ENCODE results near the gene NFE2L1.
"Not testable (repeated sequence)": the region's sequence is repeated elsewhere in the genome, so short reads cannot be mapped to it uniquely, and the experiment has no call there.

The NFE2L1 gene

GRCh38 chr17:48051283-48051682, 3.1 kb downstream of the NFE2L1 start:
- DNase-seq: no peak

DNA sequence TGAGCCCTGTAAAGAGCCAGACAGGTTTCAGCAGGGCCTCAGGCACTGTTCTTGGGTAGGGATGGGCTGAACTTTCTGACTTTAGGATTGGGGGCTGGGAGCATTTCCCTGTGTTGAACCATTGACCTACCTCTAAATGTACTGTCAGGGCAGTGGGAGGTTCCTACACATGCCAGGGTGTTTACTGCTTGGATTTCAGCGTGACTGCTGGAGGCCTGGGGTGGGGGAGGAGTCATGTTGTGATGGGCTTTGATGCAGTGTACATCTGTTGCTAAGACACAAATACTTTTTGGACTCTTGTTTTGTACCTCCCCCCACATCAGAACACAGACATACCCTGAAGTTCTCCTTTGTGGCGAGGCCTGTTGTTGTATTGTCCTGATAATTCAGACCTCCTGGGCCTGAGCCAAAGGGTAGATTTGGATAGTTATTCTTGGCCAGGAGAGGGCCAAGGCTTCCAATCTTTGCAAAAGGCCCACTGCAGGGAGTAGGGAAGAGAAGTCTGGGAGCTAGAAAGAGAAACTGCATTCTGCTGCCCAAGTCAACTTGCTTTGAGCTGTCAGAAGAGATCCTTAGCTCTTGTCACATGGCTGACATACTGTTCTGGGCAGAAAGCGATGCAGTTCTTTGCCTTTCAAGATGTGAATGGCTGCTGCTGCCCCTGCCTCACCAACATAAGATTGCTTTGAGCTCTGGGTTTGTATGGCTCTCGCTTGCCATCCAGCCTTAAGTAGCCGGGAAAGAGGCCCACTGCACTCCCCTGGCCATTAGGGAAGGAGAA, 3.7 kb downstream of the NFE2L1 start:
- DNase-seq: no peak

DNA sequence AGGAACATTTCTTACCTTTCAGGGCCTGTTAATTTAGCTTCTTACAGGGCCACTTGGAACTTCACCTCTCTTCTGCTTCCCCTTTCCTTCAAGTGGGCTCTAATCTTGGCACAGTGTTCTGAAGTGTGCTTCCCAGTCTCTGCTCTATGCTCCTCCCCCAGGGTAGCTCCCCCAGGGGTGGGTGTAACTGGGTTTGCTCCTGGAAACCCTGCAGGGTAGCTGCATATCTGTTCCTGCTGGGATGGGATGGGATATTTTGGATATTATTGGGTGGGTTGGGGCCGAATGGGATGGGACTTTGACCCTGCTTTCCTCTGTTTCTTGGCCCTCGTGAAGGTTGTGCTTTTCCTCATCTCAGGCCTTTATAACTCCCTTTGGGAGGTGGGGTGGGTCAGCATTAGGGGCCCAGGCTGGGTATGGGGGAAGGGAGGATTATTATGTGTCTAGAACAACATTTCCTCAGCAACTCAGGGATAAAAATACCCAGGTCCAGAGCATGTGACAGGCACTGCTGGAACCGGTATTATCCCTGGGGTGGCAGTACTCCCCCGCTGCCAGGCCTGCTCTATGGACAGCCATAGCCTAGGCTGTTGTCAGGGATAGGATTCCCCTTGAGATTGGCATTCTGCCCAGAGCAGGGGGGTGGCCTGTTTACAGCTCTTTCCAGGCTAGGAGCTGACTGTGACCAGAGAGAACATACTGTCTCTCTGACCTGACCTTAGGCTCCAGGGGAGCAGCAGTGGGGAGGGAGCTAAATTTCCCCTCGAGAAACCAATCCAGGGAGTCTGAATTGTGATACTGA, 5.0 kb downstream of the NFE2L1 start:
- DNase-seq: no peak

- DNase-seq: no peak
Observed at GRCh38 chr17:48053758-48054237, 5.6 kb downstream of the NFE2L1 start.

DNA sequence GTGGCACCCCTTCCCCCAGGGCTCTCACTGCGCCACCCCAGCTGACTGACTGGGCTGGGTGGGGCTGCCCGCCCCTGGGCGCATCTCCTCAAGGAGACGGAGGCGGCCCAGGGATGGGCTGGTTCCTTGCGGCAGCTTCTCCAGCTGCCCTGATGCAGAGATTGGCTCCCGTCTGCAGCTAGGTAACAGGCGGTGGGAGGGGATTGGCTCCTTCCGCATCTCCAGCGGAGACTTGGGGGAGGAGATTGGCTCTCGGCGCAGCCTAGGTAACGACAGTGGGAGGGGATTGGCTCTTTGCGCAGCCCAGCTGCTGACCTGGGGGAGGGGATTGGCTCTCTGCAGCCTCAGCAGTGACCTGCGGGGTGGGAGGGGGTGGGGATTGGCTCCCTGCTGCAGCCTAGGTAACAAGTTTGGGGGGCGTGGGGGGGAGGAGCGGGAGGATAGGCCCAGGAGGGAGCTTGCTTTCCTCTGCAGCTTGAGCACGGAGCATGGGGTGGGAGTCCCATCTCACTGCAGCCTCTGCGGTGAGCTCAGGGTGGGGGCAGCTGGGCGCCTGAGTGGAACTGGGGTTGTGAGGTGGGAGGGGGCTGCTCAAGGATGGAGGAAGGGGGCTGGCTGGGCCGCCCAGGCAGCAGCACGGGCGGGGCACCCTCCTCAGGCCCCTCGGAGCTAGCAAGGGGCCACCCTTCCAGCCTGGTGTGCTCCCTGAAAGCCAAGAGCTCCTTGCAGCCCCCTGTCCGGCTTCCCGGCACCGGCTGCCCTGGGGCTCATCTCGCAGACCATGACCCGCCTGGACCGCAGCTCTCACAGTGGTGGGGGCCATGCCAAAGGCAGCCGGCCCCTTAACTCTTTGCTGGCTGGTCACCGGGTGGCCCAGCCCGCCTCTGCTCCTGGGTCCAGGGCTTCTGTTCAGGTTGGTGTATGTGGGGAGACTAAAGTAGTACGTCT, 6.4 kb downstream of the NFE2L1 start:
- DNase-seq: no peak

DNA sequence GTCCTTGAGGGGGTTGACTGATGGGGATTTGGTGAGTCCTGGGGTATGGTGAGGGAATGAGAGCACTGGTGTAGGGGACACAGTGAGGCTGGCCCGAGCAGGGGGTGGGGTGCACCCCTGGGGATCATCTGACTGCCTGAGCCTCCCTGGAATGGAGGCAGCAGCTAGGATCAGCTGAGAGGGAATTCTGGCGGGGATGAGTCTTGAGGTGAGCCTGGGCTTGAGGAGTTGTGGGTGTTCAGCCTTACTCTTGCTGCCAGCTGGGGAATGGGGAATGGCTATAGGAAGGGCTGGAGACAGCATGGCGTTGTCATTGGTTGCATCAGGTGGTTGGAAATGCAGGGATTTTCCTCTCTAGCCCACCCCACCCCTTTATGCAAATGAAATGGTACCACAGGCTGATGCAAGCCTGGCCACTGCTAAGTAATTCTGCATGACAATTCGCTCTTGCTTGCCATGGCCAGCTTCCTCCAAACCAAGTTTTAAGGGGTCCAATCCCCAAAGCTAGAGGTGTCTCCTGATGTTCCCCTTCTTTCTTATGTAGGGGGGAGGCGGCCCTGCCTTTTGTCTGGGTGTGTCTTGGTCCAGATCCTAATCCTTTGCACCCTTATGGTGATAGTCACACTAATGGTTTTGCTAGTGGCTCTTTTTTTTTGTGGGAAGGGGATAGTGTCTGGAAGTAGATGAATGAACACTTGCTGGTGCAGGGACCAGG, 7.5 kb downstream of the NFE2L1 start:
- DNase-seq: peak; percentile 70

- DNase-seq: no peak
Observed at GRCh38 chr17:48056246-48056745, 8.1 kb downstream of the NFE2L1 start.

DNA sequence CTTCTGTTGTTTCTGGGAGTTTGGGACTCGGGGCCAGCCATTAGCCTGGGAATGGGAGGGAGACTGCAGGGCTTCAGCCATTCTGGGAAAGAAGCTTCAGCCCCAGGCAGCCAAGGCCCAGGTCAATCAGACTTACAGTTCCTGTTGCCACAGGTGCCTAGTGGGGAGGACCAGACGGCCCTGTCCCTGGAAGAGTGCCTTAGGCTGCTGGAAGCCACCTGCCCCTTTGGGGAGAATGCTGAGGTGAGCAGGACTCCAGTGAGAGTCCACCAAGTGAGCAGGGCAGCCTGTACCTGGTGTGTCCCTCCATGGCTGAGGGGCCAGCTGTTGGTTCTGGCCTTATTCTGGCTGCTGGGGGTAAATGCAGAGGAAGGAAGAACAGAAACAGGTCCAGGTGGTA, 8.7 kb downstream of the NFE2L1 start:
- DNase-seq: no peak

GRCh38 chr17:48057626-48058025, 9.5 kb downstream of the NFE2L1 start:
- no peak for DNase-seq

DNA sequence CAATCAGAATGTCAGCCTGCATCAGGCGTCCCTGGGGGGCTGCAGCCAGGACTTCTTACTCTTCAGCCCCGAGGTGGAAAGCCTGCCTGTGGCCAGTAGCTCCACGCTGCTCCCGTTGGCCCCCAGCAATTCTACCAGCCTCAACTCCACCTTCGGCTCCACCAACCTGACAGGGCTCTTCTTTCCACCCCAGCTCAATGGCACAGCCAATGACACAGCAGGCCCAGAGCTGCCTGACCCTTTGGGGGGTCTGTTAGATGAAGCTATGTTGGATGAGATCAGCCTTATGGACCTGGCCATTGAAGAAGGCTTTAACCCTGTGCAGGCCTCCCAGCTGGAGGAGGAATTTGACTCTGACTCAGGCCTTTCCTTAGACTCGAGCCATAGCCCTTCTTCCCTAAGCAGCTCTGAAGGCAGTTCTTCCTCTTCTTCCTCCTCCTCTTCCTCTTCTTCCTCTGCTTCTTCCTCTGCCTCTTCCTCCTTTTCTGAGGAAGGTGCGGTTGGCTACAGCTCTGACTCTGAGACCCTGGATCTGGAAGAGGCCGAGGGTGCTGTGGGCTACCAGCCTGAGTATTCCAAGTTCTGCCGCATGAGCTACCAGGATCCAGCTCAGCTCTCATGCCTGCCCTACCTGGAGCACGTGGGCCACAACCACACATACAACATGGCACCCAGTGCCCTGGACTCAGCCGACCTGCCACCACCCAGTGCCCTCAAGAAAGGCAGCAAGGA, 10.4 kb downstream of the NFE2L1 start:
- no peak for DNase-seq

DNA sequence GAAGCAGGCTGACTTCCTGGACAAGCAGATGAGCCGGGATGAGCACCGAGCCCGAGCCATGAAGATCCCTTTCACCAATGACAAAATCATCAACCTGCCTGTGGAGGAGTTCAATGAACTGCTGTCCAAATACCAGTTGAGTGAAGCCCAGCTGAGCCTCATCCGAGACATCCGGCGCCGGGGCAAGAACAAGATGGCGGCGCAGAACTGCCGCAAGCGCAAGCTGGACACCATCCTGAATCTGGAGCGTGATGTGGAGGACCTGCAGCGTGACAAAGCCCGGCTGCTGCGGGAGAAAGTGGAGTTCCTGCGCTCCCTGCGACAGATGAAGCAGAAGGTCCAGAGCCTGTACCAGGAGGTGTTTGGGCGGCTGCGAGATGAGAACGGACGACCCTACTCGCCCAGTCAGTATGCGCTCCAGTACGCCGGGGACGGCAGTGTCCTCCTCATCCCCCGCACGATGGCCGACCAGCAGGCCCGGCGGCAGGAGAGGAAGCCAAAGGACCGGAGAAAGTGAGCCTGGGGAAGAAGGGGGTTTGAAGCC, 11.0 kb downstream of the NFE2L1 start:
- DNase-seq: no peak

DNA sequence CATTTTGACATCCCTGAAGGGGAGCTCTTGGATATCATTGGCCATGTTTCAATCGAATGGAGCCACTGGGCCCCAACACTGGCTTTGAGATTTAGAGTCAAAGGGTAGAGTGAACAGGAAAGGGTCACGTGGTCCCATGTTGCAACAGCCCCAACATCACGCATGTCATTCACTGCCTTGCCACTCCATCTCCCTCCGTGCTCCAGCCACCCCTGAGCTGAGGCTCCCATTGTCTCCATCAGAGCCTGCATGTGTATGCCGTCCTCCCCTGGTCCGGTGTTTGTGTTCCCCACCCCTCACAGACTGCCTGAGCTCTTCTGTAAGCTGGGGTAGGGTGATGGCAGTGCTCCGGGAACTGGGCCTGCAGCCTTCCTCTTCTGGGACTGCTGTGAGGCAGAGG, 12.1 kb downstream of the NFE2L1 start:
- no peak for DNase-seq

GRCh38 chr17:48062273-48062672, 14.1 kb downstream of the NFE2L1 start:
- no peak for DNase-seq

DNA sequence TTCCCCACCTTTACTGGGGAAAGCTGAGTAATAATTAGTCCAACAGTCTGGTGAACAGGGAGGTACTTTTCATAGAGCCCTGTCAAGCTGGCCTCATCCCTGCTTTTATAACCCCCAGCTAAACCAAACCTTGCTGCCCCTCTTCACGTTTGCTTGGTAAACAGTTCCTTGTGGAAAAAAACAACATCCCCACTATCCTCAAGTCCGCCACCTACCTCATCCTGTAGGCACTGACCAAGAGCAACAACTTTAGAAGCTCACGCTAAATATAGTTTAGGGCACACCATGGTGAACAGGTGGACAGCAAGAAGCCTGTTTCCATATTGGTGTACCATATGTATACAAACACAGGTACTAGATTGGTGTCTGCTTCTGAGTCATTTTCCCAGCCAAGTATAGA, 16.5 kb downstream of the NFE2L1 start:
- DNase-seq: no peak

DNA sequence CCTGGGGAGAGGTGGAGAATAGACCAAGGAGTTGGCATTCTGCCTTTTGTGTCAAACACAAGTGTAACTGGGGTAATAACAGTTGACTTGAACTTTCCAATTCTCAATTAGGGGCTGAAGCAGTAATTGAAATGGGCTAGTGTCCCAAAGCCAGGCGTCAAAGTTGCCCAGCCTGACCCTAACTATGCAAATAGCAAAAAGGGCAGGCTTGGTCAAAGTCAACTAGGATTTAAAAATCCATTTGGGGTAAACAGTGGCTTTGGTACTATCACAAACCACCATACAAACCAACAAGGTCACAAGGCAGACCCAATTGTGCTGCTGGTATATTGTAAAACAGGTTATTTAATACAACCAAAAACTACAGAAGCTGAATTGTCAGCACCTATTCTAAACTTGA, 18.0 kb downstream of the NFE2L1 start:
- DNase-seq: no peak

DNA sequence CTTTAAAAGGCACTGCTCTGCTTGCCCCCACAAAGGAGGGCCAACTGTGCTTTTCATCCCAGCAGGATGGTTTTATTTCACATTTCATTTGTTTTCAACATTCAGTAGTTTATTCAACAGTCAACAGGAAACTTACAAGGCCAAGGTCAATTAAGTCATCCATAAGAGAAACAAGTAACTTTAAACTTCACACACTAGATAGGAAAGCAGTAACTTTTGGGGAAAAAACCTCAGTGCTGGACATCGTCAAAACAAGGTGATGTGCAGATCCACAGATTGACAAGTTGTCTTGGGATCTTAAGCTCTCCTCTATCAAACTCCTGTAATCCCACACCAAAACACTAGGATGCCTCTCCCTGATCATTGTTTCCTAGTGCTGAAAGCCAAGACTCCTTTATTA, 18.5 kb downstream of the NFE2L1 start:
- DNase-seq: no peak

DNA sequence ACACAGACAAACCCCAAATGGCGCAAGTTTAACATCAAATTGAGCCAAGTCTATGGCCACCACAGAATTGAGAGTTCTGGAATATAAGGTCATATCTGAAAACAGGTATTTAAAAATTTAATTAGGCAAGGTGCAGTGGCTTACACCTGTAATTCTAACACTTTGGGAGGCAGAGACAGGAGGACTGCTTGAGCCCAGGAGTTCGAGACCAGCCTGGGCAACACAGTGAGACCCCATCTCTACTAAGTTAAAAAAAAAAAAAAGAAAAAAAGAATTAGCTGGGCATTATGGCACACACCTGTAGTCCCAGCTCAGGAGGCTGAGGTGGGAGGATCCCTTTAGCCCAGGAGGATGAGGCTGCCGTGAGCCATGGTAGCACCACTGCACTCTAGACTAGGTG, 19.1 kb downstream of the NFE2L1 start:
- no peak for DNase-seq

- not testable (repeated sequence) for DNase-seq
Observed at GRCh38 chr17:48067808-48068207, 19.6 kb downstream of the NFE2L1 start.

DNA sequence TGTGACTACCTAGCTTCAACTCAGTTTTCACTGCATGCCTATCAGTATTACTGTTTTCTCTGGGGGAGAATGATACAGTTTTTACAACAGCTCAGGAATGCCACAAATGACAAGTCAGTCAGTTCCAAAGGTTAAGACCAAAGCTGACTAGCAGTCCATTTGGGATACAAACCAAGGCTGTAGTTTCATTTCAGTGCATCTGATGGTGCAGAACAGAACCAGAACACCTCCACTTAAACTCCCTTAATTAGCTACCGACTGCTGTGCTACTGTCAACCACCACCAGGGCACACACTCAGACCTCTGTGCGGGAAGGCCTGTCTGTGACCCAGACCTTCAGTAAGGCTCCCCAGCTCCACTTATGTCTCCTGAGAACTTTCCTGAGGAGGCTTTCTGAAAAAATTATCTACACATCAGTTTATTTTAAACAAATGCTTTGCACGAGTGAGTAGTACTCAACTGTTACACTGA, 20.4 kb downstream of the NFE2L1 start:
- DNase-seq: no peak

- no peak for DNase-seq
Observed at GRCh38 chr17:48070195-48070594, 22.0 kb downstream of the NFE2L1 start.

GRCh38 chr17:48071654-48072053, 23.5 kb downstream of the NFE2L1 start:
- no peak for DNase-seq

Measured in activated CD8-positive, alpha-beta memory T cell treated with anti-CD3 and anti-CD28 coated beads for 24 hours (primary cell).